SK-N-SH treated with all-trans-retinoic acid at 6 μM for 48 hours (cell line): ENCODE measurements around the gene FHOD3.

Experiments used
- ARNTL ChIP-seq: fragments of 450-650 bp; formaldehyde crosslinking; IDR thresholded peaks from 2 replicates; pipeline ENCODE4 v1.5.0; 2020; ENCODE audit warnings: low read depth, mild to moderate bottlenecking, moderate library complexity, borderline replicate concordance
- BACH2 ChIP-seq: fragments of 250-450 bp; sonication (Bioruptor Pico); IDR thresholded peaks from 2 replicates; pipeline ENCODE4 v1.9.0; 2021; ENCODE audit warnings: mild to moderate bottlenecking, borderline replicate concordance
- CSDC2 ChIP-seq: fragments of 250-450 bp; sonication (Bioruptor Pico); IDR thresholded peaks from 2 replicates; pipeline ENCODE4 v1.5.0; 2020; ENCODE audit warnings: mild to moderate bottlenecking, moderate library complexity
- GLIS3 ChIP-seq: fragments of 250-450 bp; sonication (Bioruptor Pico); IDR thresholded peaks from 2 replicates; pipeline ENCODE4 v1.5.0; 2020; ENCODE audit warnings: mild to moderate bottlenecking, moderate library complexity
- RARB ChIP-seq: fragments of 250-450 bp; sonication (Bioruptor Pico); IDR thresholded peaks from 2 replicates; pipeline ENCODE4 v1.8.0; 2021; ENCODE audit warnings: mild to moderate bottlenecking, moderate library complexity
- TCF4 ChIP-seq: fragments of 250-450 bp; sonication (Bioruptor Pico); IDR thresholded peaks from 2 replicates; pipeline ENCODE4 v1.8.0; 2021; ENCODE audit warnings: mild to moderate bottlenecking, moderate library complexity, borderline replicate concordance
- ZC3H10 ChIP-seq: fragments of 250-450 bp; sonication (Bioruptor Pico); IDR thresholded peaks from 2 replicates; pipeline ENCODE4 v1.5.1; 2021; ENCODE audit warnings: mild to moderate bottlenecking, moderate library complexity
- ZFP30 ChIP-seq: fragments of 450-650 bp; formaldehyde crosslinking; IDR thresholded peaks from 2 replicates; pipeline ENCODE4 v1.5.0; 2022; ENCODE audit warnings: mild to moderate bottlenecking, moderate library complexity
- ZNF565 ChIP-seq: fragments of 450-650 bp; formaldehyde crosslinking; conservative IDR thresholded peaks from 2 replicates; pipeline ENCODE4 v1.5.0; 2020; ENCODE audit warnings: low read depth, mild to moderate bottlenecking, moderate library complexity
- TF ChIP-seq, protein P1 (sequence below): fragments of 250-450 bp; sonication (Bioruptor Pico); IDR thresholded peaks from 2 replicates; pipeline ENCODE4 v1.8.0; 2021; ENCODE audit warnings: low read depth, mild to moderate bottlenecking, moderate library complexity, borderline replicate concordance
- TF ChIP-seq, protein P2 (sequence below): fragments of 250-450 bp; sonication (Bioruptor Pico); IDR thresholded peaks from 2 replicates; pipeline ENCODE4 v1.8.0; 2020; ENCODE audit warnings: mild to moderate bottlenecking, moderate library complexity, borderline replicate concordance
- TF ChIP-seq, protein P3 (sequence below): fragments of 250-450 bp; sonication (Bioruptor Pico); IDR thresholded peaks from 2 replicates; pipeline ENCODE4 v1.5.1; 2021; ENCODE audit warnings: mild to moderate bottlenecking, moderate library complexity
- TF ChIP-seq, protein P4 (sequence below): fragments of 250-450 bp; sonication (Bioruptor Pico); IDR thresholded peaks from 2 replicates; pipeline ENCODE4 v1.5.0; 2020; ENCODE audit warnings: mild to moderate bottlenecking, moderate library complexity

DNA sequence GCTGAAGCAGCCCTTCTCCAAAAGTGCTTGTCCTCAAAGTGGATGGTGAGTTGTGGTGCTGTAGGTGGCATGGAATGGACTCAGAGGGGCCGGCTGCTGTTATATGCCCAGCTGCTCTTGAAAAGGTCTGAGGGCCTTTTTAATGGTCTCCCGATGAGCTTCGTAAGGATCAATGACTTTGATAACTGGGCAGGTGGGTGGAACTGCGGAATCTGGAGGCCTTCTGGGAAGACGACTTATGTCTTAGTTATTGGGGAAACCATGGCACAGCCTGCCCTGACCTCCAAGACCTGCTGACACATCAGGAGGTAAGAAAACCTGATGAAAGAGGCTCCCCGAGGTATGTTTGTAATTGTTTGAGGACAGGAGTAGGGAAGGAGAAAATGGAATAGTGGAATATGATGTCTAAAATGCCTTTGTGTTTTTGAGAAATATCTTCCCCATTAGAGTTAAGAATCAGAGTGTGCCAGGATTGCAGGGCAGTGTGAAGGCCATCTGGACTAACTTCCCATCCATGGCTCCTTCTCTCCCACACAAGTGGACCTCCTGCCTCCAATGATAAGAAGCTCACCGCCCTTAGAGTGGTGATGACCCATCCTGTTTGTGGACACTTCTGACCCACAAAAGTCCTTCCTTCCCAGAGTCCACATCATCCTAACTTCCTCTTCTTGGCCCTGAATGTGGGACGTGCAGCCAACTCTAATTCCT, 236.1 kb downstream of the FHOD3 start:
- no peak for TF ChIP-seq ARNTL (CRISPR knock-in tag)
- TF ChIP-seq TCF4 (CRISPR knock-in tag) = no peak
- no peak for TF ChIP-seq BACH2 (CRISPR knock-in tag)
- TF ChIP-seq, protein P1, sequence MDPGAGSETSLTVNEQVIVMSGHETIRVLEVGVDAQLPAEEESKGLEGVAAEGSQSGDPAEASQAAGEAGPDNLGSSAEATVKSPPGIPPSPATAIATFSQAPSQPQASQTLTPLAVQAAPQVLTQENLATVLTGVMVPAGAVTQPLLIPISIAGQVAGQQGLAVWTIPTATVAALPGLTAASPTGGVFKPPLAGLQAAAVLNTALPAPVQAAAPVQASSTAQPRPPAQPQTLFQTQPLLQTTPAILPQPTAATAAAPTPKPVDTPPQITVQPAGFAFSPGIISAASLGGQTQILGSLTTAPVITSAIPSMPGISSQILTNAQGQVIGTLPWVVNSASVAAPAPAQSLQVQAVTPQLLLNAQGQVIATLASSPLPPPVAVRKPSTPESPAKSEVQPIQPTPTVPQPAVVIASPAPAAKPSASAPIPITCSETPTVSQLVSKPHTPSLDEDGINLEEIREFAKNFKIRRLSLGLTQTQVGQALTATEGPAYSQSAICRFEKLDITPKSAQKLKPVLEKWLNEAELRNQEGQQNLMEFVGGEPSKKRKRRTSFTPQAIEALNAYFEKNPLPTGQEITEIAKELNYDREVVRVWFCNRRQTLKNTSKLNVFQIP (CRISPR knock-in tag) = no peak
- no peak for TF ChIP-seq RARB
- no peak for TF ChIP-seq CSDC2 (CRISPR knock-in tag)
- TF ChIP-seq GLIS3 (CRISPR knock-in tag) = no peak
- TF ChIP-seq, protein P2, sequence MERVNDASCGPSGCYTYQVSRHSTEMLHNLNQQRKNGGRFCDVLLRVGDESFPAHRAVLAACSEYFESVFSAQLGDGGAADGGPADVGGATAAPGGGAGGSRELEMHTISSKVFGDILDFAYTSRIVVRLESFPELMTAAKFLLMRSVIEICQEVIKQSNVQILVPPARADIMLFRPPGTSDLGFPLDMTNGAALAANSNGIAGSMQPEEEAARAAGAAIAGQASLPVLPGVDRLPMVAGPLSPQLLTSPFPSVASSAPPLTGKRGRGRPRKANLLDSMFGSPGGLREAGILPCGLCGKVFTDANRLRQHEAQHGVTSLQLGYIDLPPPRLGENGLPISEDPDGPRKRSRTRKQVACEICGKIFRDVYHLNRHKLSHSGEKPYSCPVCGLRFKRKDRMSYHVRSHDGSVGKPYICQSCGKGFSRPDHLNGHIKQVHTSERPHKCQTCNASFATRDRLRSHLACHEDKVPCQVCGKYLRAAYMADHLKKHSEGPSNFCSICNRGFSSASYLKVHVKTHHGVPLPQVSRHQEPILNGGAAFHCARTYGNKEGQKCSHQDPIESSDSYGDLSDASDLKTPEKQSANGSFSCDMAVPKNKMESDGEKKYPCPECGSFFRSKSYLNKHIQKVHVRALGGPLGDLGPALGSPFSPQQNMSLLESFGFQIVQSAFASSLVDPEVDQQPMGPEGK (CRISPR knock-in tag) = no peak
- TF ChIP-seq, protein P3, sequence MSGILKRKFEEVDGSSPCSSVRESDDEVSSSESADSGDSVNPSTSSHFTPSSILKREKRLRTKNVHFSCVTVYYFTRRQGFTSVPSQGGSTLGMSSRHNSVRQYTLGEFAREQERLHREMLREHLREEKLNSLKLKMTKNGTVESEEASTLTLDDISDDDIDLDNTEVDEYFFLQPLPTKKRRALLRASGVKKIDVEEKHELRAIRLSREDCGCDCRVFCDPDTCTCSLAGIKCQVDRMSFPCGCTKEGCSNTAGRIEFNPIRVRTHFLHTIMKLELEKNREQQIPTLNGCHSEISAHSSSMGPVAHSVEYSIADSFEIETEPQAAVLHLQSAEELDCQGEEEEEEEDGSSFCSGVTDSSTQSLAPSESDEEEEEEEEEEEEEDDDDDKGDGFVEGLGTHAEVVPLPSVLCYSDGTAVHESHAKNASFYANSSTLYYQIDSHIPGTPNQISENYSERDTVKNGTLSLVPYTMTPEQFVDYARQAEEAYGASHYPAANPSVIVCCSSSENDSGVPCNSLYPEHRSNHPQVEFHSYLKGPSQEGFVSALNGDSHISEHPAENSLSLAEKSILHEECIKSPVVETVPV = no peak
- no peak for TF ChIP-seq ZC3H10 (CRISPR knock-in tag)
- no peak for TF ChIP-seq ZFP30 (CRISPR knock-in tag)
- TF ChIP-seq, protein P4, sequence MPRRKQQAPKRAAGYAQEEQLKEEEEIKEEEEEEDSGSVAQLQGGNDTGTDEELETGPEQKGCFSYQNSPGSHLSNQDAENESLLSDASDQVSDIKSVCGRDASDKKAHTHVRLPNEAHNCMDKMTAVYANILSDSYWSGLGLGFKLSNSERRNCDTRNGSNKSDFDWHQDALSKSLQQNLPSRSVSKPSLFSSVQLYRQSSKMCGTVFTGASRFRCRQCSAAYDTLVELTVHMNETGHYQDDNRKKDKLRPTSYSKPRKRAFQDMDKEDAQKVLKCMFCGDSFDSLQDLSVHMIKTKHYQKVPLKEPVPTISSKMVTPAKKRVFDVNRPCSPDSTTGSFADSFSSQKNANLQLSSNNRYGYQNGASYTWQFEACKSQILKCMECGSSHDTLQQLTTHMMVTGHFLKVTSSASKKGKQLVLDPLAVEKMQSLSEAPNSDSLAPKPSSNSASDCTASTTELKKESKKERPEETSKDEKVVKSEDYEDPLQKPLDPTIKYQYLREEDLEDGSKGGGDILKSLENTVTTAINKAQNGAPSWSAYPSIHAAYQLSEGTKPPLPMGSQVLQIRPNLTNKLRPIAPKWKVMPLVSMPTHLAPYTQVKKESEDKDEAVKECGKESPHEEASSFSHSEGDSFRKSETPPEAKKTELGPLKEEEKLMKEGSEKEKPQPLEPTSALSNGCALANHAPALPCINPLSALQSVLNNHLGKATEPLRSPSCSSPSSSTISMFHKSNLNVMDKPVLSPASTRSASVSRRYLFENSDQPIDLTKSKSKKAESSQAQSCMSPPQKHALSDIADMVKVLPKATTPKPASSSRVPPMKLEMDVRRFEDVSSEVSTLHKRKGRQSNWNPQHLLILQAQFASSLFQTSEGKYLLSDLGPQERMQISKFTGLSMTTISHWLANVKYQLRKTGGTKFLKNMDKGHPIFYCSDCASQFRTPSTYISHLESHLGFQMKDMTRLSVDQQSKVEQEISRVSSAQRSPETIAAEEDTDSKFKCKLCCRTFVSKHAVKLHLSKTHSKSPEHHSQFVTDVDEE (CRISPR knock-in tag) = no peak
- no peak for TF ChIP-seq ZNF565
